NT2/D1 (cell line): ENCODE data around the gene WASF1.

Experiments used
- YY1 ChIP-seq: IDR thresholded peaks from 2 replicates; pipeline ENCODE4 v1.6.1; 2011; ENCODE audit not compliant: insufficient read length, insufficient read depth
- ZNF274 ChIP-seq: IDR thresholded peaks from 2 replicates; pipeline ENCODE4 v1.6.1; 2011; ENCODE audit warnings: mild to moderate bottlenecking, low read depth, low read length

DNA sequence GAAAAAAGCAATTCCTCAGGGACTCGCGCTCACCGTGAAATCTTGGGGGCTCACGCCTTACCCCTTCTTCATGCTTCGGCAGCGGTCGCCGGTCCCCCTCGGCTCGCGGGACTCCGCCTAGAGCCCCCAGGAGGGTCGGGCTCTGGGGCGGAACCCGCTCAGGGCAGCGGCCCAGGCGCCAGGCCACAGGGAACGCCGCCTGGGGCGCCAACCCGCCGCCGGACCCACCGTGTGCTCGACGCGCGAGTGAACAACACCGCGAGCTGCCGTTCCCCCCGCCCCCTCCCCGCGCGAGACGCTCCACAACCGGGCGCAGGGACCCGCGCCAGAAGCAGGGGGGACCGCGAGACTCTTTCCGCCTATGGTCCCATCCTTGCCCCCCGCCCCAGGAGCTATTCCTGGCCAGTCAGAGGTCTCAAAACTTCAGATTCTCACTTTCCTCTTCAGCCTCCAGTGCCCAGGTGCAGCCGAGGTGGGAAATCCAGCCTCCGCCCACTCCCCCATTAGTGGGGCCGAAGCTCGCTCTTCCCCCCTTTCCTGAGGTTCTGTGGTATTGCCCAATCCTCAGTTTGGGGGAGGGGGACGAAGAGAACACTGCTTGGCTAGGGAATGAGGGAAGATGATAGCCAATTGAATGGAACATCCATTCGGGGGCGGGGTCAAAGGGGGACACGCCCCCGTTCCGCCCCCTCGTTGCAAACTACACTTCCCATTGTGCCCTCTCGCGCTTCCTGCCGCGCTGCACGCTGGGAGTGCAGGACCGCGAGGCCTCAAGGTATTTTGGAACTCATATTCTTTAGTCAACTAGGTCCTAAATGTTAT is at the start of gene WASF1:
- no peak for TF ChIP-seq ZNF274
- TF ChIP-seq YY1: no peak
